Fibroblast of lung (primary cell): Measurements from ENCODE around the gene ACAD10. TPM values are rescaled to one million over a fixed set of nuclear protein-coding genes. Genes with fewer than 3 reads are reported as not detected.
A peak's percentile ranks its signal among the peaks of the same experiment; 100 is the strongest.

Source experiments
- DNase-seq, 2 donors: peaks; one replicate each; pipeline versions ENCODE4 v3.0.0 to v3.0.0-alpha.2; 2010; ENCODE audit warnings: low read depth in 2 of 2
- H2AFZ ChIP-seq: 2 replicates; pipeline ENCODE4 v1.5.1; 2012; ENCODE audit warnings: low read length, control low read depth, inconsistent platforms
- H3K27ac ChIP-seq: 2 replicates; pipeline ENCODE4 v1.5.1; 2011; ENCODE audit warnings: low read length, control low read depth; ENCODE audit not compliant: insufficient read depth
- H3K27me3 ChIP-seq: 2 replicates; pipeline ENCODE4 v1.5.1; 2011; ENCODE audit warnings: mild to moderate bottlenecking, low read length; ENCODE audit not compliant: control insufficient read depth, insufficient read depth
- H3K36me3 ChIP-seq: 2 replicates; pipeline ENCODE4 v1.5.1; 2011; ENCODE audit warnings: low read length; ENCODE audit not compliant: control insufficient read depth, insufficient read depth
- H3K4me1 ChIP-seq: 2 replicates; pipeline ENCODE4 v1.5.1; 2011; ENCODE audit warnings: low read length; ENCODE audit not compliant: control insufficient read depth, insufficient read depth; ENCODE audit errors: extremely low read depth
- H3K4me2 ChIP-seq: 2 replicates; pipeline ENCODE4 v1.5.1; 2011; ENCODE audit warnings: low read length, control low read depth; ENCODE audit not compliant: insufficient read depth; ENCODE audit errors: extremely low read depth
- H3K4me3 ChIP-seq, 4 experiments: fragments of 200-600 bp in 1 of 4; sonication (generic) in 1 of 4; replicated peaks in 1 of 4; 2 replicates each; pipeline ENCODE4 v1.5.1; 2011 to 2016; ENCODE audit warnings: low read length in 4 of 4, low read depth in 3 of 4, mild to moderate bottlenecking in 3 of 4, control low read depth in 2 of 4, inconsistent platforms in 1 of 4, mixed read lengths in 1 of 4; ENCODE audit not compliant: insufficient read depth in 1 of 4; ENCODE audit errors: control extremely low read depth in 1 of 4
- H3K79me2 ChIP-seq: 2 replicates; pipeline ENCODE4 v1.5.1; 2012; ENCODE audit warnings: mild to moderate bottlenecking, low read length, inconsistent platforms; ENCODE audit not compliant: control insufficient read depth, insufficient read depth
- H3K9ac ChIP-seq: 2 replicates; pipeline ENCODE4 v1.5.1; 2011; ENCODE audit warnings: mild to moderate bottlenecking, low read length, control low read depth; ENCODE audit not compliant: insufficient read depth
- H3K9me3 ChIP-seq: 2 replicates; pipeline ENCODE4 v1.5.1; 2012; ENCODE audit warnings: low read depth, low read length; ENCODE audit not compliant: control insufficient read depth, insufficient read depth
- H4K20me1 ChIP-seq: 2 replicates; pipeline ENCODE4 v1.5.1; 2011; ENCODE audit warnings: low read length; ENCODE audit not compliant: control insufficient read depth, insufficient read depth; ENCODE audit errors: extremely low read depth
- EZH2 ChIP-seq: IDR thresholded peaks from 2 replicates; pipeline ENCODE4 v1.5.1; 2012; ENCODE audit warnings: low read length, control low read depth, mild to moderate bottlenecking; ENCODE audit errors: missing control alignments
- polyA plus RNA-seq, 2 donors: library from polyadenylated mRNA; depleted of rRNA in 1 of 2; stranded (reverse) in 1 of 2; unstranded in 1 of 2; fragments of >200 nt; gene quantifications; 2 replicates each; pipeline ENCODE4 v1.2.1, GENCODE V29; 2011 to 2012; ENCODE audit warnings: missing spikeins in 1 of 2
- total RNA-seq: library from RNA; depleted of rRNA; stranded (reverse); fragments of >200 nt; gene quantifications from 2 replicates; pipeline ENCODE4 v1.2.1, GENCODE V29; 2014
- TF ChIP-seq, protein P1 (sequence below), 2 donors: IDR thresholded peaks in 1 of 2; conservative IDR thresholded peaks in 1 of 2; 1 replicate in 1 of 2; 2 replicates in 1 of 2; pipeline ENCODE4 v1.5.1; 2011 to 2012; ENCODE audit warnings: low read length in 2 of 2, control low read depth in 1 of 2, inconsistent platforms in 1 of 2, low read depth in 1 of 2, mild to moderate bottlenecking in 1 of 2

The ACAD10 gene
- total and polyA plus RNA-seq, 2 donors (not counting 1 experiment from before 2014, with no cell fraction given) = 11.2 to 19.8 TPM

DNA sequence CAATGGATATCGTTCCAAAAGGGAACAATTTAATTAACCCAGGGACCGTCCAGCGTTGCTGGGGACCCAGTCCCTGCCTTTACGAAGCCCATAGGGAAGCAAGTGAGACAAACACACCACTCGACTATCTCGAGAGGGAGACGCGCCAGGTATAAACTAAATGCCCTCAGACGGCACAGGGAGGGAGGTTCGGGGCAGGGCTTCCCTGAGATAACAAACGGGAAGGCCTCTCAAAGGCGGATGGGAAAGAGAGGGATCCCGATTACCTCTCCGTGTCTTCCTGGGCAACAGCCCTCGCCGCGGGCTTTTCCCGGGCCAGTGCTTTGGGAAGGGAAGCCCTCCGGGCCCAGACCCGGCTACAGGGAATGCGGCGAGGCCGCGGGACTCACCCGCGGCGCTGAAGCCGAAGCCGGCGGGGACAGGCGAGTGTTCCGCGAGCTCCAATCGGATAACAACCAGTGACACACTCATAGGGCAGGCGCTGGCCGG lies 487 bp upstream of the ACAD10 start:
- peak overlapping the region; percentile 92 for H3K4me2 ChIP-seq
- peak overlapping the region; percentile 86 to 99 (median 92) for H3K4me3 ChIP-seq
- peak overlapping the region; percentile 91 for H3K27ac ChIP-seq
- TF ChIP-seq EZH2 = no peak
- TF ChIP-seq, protein P1, sequence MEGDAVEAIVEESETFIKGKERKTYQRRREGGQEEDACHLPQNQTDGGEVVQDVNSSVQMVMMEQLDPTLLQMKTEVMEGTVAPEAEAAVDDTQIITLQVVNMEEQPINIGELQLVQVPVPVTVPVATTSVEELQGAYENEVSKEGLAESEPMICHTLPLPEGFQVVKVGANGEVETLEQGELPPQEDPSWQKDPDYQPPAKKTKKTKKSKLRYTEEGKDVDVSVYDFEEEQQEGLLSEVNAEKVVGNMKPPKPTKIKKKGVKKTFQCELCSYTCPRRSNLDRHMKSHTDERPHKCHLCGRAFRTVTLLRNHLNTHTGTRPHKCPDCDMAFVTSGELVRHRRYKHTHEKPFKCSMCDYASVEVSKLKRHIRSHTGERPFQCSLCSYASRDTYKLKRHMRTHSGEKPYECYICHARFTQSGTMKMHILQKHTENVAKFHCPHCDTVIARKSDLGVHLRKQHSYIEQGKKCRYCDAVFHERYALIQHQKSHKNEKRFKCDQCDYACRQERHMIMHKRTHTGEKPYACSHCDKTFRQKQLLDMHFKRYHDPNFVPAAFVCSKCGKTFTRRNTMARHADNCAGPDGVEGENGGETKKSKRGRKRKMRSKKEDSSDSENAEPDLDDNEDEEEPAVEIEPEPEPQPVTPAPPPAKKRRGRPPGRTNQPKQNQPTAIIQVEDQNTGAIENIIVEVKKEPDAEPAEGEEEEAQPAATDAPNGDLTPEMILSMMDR (conservative IDR thresholded peaks at IDR 0.05 in 1 of 2, IDR thresholded peaks at IDR 0.05 in 1 of 2; ENCODE audit: low read depth in 1 of 2, low read length in 2 of 2) = no peak
- H3K9ac ChIP-seq = peak overlapping the region; percentile 94
- peaks cover 38% of the 10 kb centered on the region for H3K79me2 ChIP-seq
- H4K20me1 ChIP-seq = no peaks in the 10 kb centered on the region
- H3K27me3 ChIP-seq = no peaks in the 10 kb centered on the region
- peaks cover 2% of the 10 kb centered on the region for H3K36me3 ChIP-seq
- peaks cover 10% of the 10 kb centered on the region for H3K4me1 ChIP-seq
- peak overlapping the region; percentile 80 for H2AFZ ChIP-seq
- H3K9me3 ChIP-seq = no peaks in the 10 kb centered on the region
- peak in 1 of 2 donors; percentile 6 for DNase-seq

DNA sequence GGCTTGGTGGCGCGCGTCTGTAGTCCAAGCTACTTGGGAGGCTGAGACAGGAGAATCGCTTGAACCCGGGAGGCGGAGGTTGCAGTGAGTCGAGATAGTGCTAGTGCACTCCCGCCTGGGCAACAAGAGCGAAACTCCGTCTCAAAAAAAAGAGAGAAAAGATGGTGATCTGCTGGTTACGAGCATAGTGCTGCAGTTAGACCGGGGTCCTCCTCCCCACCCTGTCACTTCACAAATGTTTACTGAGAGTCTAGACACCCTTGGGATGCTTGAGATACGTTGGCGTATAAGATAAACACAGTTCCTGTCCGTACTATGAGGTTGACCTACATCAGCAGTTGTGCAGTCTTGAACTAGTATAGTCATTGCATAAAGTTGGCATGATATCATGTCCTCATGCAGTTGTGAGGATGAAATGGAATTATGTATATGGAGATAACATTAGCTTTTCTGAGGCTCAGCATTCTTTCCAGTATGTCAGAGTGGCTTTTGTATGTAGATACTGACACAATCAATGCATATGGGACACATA lies 787 bp downstream of the ACAD10 start:
- Histone ChIP-seq H3K9me3 (no peaks in the 10 kb centered on the region), H3K27me3 (no peaks in the 10 kb centered on the region), H3K79me2 (peaks cover 38% of the 10 kb centered on the region), H3K4me2 (peak overlapping the region; percentile 100), H2AFZ (peak overlapping the region; percentile 78), H3K27ac (peak overlapping the region; percentile 91), H3K4me1 (peaks cover 10% of the 10 kb centered on the region), H4K20me1 (no peaks in the 10 kb centered on the region), H3K4me3 (peak overlapping the region; percentile 86 to 99 (median 92)), H3K9ac (peak overlapping the region; percentile 94), H3K36me3 (no peaks in the 10 kb centered on the region)
- peak in 1 of 2 donors; percentile 29 for DNase-seq
- TF ChIP-seq, protein P1 (conservative IDR thresholded peaks at IDR 0.05 in 1 of 2, IDR thresholded peaks at IDR 0.05 in 1 of 2; ENCODE audit: low read depth in 1 of 2, low read length in 2 of 2) = no peak

DNA sequence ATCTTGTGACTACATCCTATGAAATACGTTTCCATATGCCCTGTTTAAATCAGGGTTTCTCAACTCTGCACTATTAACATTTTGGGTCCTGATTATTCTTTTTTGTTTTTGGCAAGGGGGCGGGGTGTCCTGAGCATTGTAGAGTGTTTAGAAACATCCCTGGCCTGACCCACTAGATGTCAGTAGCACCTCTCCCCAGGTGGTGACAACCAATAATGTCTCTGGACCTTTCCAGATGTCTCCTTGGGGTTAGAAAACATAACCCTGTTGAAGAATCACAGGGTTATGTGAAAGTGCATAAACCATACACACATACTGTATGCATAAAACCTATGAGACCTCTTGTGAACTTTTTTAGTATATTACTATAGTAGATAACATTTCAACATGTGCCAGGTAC lies 1.4 kb downstream of the ACAD10 start:
- no peak overlapping the region for H3K9ac ChIP-seq
- no peak for TF ChIP-seq EZH2
- TF ChIP-seq, protein P1 (conservative IDR thresholded peaks at IDR 0.05 in 1 of 2, IDR thresholded peaks at IDR 0.05 in 1 of 2; ENCODE audit: low read depth in 1 of 2, low read length in 2 of 2) = no peak
- peak overlapping the region; percentile 100 for H3K4me2 ChIP-seq
- DNase-seq = no peak
- H3K27me3 ChIP-seq = no peaks in the 10 kb centered on the region
- H3K27ac ChIP-seq = no peak overlapping the region
- no peak overlapping the region for H2AFZ ChIP-seq
- no peaks in the 10 kb centered on the region for H4K20me1 ChIP-seq
- no peaks in the 10 kb centered on the region for H3K36me3 ChIP-seq
- peaks cover 10% of the 10 kb centered on the region for H3K4me1 ChIP-seq
- H3K79me2 ChIP-seq = peaks cover 38% of the 10 kb centered on the region
- peak overlapping the region in 2 of 4 experiments; percentile 86 to 99 for H3K4me3 ChIP-seq
- no peaks in the 10 kb centered on the region for H3K9me3 ChIP-seq
